Stimulated activated naive B cell treated with anti-CD40 and anti-IgM and Interleukin-4, amounts not matched to agents 10 μg/mL and 1 μg/mL and 100 μg/mL, for 72 hours (primary cell): Measurements from ENCODE around the gene DNAJC16.

Source experiments
- ATAC-seq, 2 donors: fragments of 150-1000 bp; cut with Tn5 transposase; replicated peaks; 2 replicates each; pipeline ENCODE4 v1.10.0; 2021; ENCODE audit warnings: moderate library complexity in 1 of 2
- DNase-seq: peaks from one replicate; pipeline ENCODE4 v3.0.0; 2021
- H3K27ac Mint-ChIP-seq: one replicate; pipeline ENCODE4 v1.8.0; 2022; ENCODE audit warnings: mild to moderate bottlenecking, mixed read lengths
- H3K27me3 Mint-ChIP-seq, 2 donors: one replicate each; pipeline ENCODE4 v1.8.0; 2022; ENCODE audit warnings: mixed read lengths in 2 of 2
- H3K36me3 Mint-ChIP-seq, 2 donors: one replicate each; pipeline ENCODE4 v1.8.0; 2022; ENCODE audit warnings: mixed read lengths in 2 of 2, mild to moderate bottlenecking in 1 of 2
- H3K4me1 Mint-ChIP-seq, 2 donors: one replicate each; pipeline ENCODE4 v1.8.0; 2022; ENCODE audit warnings: mixed read lengths in 2 of 2, mild to moderate bottlenecking in 1 of 2
- H3K4me3 Mint-ChIP-seq, 2 donors: one replicate each; pipeline ENCODE4 v1.8.0; 2022; ENCODE audit warnings: mild to moderate bottlenecking in 2 of 2, mixed read lengths in 2 of 2, moderate library complexity in 1 of 2
- H3K9me3 Mint-ChIP-seq, 2 donors: one replicate each; pipeline ENCODE4 v1.8.0; 2022; ENCODE audit warnings: mixed read lengths in 2 of 2, mild to moderate bottlenecking in 1 of 2

DNAJC16 gene

DNA sequence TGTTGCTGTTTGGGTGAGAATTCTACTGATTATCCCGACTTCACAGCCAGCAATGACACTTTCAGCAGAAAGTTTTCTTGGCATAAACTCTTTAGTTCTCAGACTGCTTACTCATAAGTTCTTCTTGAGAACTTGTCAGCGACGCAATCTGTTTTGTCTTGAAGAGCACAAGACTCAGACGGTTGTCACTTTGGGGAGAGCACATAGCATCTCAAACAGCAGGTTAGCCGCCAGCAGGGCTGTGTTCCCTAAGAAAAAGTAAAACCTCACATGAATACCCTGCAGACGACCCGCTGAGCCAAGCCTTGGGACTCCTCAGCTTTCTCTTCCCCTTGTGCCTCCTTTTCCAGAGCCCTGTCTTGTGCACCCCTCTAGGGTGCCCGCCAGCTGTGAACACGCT, 46.8 kb downstream of the DNAJC16 start:
- H3K27me3 Mint-ChIP-seq, result no peaks in the 10 kb centered on the region
- H3K27ac Mint-ChIP-seq, result peak overlapping the region; percentile 76
- no peak for ATAC-seq
- DNase-seq, result no peak
- H3K4me3 Mint-ChIP-seq, result peak overlapping the region in 1 of 2 donors; percentile 25
- peaks cover 16 to 32% of the 10 kb centered on the region in 2 donors for H3K4me1 Mint-ChIP-seq
- H3K36me3 Mint-ChIP-seq, result peaks cover 16 to 32% of the 10 kb centered on the region in 2 donors
- H3K9me3 Mint-ChIP-seq, result no peaks in the 10 kb centered on the region

DNA sequence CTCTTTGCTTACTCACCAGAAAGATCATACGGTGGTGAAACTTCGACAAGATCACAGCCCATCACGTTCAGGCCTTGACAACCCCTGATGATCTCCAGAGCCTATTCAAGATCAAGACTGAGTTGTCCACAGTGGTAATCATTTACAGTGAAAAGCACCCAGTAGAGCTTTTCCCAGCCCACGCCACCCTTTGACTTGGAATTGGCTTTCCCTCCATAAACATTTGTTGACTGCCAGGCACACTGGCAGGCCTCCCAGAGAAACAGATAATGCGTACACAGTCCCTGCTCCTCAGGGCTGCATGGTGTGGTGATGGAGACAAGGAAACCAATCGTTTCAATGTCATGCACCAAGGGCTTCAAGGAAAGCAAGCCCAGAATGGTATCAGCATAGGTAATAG, 48.1 kb downstream of the DNAJC16 start:
- H3K27ac Mint-ChIP-seq, result peak overlapping the region; percentile 25
- ATAC-seq (no peak), DNase-seq (no peak)
- peaks cover 17 to 26% of the 10 kb centered on the region in 2 donors for H3K36me3 Mint-ChIP-seq
- H3K4me1 Mint-ChIP-seq, result peaks cover 25 to 45% of the 10 kb centered on the region in 2 donors
- no peak overlapping the region for H3K4me3 Mint-ChIP-seq
- H3K9me3 Mint-ChIP-seq, result no peaks in the 10 kb centered on the region
- no peaks in the 10 kb centered on the region for H3K27me3 Mint-ChIP-seq

DNA sequence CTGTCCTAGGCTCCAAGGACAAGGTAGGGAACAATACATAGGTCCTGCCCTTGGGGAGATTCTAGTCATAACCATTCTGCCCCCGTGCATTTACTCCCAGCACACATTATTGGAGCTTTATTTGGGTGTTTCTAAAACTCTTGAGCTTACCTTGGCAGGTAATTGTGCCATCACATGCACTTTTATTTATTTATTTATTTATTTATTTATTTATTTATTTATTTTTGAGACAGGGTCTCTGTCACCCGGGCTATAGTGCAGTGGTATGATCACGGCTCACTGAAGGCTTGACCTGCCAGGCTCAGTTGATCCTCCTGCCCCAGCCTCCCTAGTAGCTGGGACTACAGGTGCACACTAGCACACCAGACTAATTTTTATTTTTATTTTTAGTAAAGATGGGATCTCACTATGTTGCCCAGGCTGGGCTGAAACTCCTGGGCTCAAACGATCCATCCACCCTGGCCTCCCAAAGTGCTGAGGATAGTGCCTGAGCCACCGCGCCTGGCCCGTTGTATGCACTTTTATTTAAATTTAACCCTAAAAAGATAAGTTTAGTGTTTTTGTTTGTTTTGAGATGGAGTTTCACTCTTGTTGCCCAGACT, 49.0 kb downstream of the DNAJC16 start:
- peaks cover 28 to 50% of the 10 kb centered on the region in 2 donors for H3K4me1 Mint-ChIP-seq
- H3K4me3 Mint-ChIP-seq, result no peak overlapping the region
- H3K9me3 Mint-ChIP-seq, result no peaks in the 10 kb centered on the region
- ATAC-seq (no peak), DNase-seq (no peak)
- H3K27ac Mint-ChIP-seq, result no peak overlapping the region
- H3K36me3 Mint-ChIP-seq, result peaks cover 15 to 23% of the 10 kb centered on the region in 2 donors
- H3K27me3 Mint-ChIP-seq, result no peaks in the 10 kb centered on the region

DNA sequence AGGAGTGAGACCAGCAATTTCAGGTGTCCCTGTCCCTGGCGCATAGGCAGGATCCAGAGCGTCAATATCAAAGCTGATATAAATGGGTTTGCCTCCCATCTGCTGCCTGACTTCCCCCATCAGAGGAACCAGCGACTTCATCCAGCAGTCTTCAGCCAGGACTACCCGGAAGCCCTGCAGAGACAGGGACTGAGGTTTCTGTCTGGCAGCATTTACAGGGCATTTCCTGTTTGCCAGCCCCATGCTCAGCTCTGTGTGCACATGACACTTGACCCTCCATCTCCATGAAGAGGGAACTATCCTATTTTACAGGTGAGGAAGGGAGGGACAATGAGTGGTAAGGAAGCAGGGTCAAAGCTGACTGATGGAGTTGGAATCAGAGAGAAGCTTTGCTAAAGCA, 51.0 kb downstream of the DNAJC16 start:
- no peak overlapping the region for H3K4me3 Mint-ChIP-seq
- ATAC-seq, result no peak
- H3K9me3 Mint-ChIP-seq, result no peaks in the 10 kb centered on the region
- H3K36me3 Mint-ChIP-seq, result peaks cover 12 to 22% of the 10 kb centered on the region in 2 donors
- no peaks in the 10 kb centered on the region for H3K27me3 Mint-ChIP-seq
- no peak for DNase-seq
- H3K27ac Mint-ChIP-seq, result peak overlapping the region; percentile 14
- peaks cover 23 to 35% of the 10 kb centered on the region in 2 donors for H3K4me1 Mint-ChIP-seq

DNA sequence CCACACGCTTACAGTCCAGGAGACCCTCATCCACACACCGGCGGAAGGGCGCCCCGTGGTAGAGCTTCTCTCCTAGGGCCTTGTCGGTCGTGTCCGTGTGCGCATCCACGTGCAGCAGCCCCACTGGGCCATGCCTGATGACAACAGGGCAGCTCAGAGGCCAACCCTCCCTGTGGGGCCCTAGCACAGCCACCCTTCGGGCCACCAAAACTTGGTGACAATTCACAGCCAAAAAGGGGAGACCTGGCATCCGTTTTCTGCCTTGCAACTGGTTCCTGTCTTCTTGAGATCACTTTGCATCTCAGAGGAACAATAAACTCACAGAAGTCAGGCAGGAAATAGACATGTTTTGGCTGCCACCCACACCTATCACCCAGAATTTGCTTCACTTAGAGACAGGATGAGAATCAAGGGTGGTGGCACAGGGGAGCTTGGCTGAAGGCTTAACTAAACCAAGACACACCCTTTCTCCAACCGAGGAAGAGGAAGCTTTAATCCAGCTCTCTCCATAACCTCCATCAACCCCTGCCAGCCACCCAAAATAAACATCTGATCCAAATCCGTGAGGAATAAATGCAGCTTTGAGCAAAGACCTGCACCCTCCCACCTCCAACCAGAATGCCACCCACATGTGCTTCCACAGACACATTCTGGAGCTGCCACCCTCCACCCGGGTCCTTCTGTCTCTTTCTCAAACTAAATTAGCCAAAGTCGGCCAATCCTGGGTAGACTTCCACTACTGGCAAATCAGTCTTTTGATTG, 52.5 kb downstream of the DNAJC16 start:
- Mint-ChIP-seq H3K27me3 (no peaks in the 10 kb centered on the region), H3K9me3 (no peaks in the 10 kb centered on the region), H3K36me3 (peaks cover 10 to 17% of the 10 kb centered on the region in 2 donors), H3K4me3 (peak overlapping the region; percentile 29 to 30), H3K4me1 (peaks cover 19 to 32% of the 10 kb centered on the region in 2 donors), H3K27ac (peak overlapping the region; percentile 91)
- ATAC-seq, result peak; percentile 69 to 76
- DNase-seq, result no peak

DNA sequence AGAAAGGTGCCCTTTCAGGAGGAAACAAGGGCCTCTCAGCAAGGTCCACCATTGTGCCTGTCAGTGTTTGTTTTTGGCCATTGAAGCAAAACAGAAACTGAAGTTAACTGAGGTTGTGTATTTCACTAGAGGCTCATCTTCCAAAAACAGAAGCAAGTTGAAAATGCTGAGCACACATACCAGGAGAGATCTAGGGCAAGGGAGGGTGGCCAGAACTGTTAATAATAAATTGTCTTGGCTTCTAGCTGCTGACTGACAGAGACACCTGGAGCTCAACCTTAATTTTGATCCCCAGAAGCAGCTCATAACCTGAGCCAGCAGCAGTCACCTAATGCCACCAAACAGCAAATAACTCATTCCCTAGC, 53.0 kb downstream of the DNAJC16 start:
- peak overlapping the region; percentile 29 to 30 for H3K4me3 Mint-ChIP-seq
- H3K36me3 Mint-ChIP-seq, result peaks cover 10 to 14% of the 10 kb centered on the region in 2 donors
- DNase-seq (no peak), ATAC-seq (peak in 1 of 2 donors; percentile 5)
- H3K27me3 Mint-ChIP-seq, result no peaks in the 10 kb centered on the region
- peaks cover 19 to 38% of the 10 kb centered on the region in 2 donors for H3K4me1 Mint-ChIP-seq
- H3K27ac Mint-ChIP-seq, result peak overlapping the region; percentile 91
- no peaks in the 10 kb centered on the region for H3K9me3 Mint-ChIP-seq

DNA sequence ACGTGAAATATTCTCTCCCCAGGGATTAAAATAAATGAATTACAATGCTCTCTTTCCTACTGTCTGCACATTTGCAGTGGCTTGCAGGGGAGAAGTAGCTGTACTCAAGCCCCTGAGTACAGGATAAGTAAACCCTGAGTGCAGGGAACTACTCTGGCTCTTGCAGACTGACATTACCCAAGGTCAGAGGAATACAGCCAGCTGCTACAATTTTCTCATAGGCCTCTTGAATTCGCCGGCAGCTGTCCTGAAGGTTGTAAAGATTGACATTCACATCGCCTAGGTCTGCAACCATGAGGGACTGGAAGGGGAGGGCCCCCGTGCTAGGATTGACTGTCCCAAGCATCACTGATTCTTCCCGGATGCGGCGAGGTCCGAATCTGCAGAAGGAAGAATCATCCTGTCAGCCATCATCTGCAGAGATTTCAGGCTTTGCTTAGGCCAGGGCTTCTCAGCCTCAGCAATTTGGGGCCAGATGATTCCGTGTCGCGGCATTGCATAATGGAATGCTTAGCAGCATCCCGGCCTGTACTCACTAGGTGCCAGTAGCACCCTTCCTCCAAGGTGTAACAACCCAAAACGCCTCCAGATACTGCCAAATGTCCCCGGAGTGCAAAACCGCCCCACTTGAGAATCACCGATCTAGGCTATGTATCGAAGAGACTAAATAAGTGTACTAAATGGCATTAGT, 56.5 kb downstream of the DNAJC16 start:
- ATAC-seq (no peak), DNase-seq (no peak)
- Mint-ChIP-seq H3K9me3 (peaks cover 0 to 2% of the 10 kb centered on the region in 2 donors), H3K4me1 (peaks cover 17 to 54% of the 10 kb centered on the region in 2 donors), H3K4me3 (peak overlapping the region; percentile 61 to 90), H3K36me3 (peaks cover 11 to 18% of the 10 kb centered on the region in 2 donors), H3K27ac (peak overlapping the region; percentile 62), H3K27me3 (no peaks in the 10 kb centered on the region)

DNA sequence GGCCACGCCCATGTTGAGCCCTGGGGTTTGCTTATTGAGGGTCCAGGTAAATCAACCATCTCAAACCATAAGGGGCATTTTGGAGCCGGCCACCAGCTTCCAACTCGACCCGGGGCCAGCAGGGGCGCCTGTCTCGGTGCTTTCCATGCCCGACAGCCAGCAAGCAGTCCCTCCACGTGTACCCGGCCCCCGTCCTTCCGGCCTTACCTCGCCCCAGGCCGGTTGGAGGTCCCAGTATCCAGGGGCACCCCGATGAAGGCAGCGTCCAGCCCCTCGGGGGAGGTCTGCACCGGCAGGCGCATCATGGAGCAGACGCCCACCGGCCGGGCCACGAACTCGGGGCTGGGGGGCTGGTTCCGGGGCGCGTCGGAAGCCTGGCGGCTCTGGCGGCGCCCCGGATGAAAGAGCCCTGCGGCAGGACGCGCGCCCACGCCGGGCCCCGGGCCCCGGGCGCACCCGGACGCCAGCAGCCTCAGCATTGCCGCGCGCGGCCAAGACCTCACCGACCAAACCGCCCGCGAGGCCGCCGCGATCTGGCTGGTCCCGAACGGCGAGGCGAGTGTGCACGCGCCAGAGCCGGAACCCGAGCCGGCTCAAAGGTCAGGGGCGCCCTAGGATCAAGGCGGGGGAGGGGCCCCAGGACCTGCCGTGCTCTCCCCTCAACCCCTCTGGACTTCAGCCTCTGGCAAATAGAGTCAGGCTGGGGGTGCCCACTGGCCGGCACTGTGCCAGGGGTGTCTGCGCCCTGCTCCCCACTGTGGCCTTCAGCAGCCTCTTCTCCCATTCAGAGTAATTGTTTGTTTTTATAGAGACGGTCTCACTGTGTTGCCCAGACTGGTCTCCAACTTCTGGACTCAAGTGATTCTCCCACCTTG, 58.1 kb downstream of the DNAJC16 start, which contains the start of gene AGMAT:
AGMAT (minus strand) TSS at position 563 of the 875 bp plus-strand sequence; CDS start at position 479, 84 bp downstream.
- DNase-seq (peak; percentile 67), ATAC-seq (peak; percentile 88 to 90)
- H3K27me3 Mint-ChIP-seq, result no peaks in the 10 kb centered on the region
- H3K9me3 Mint-ChIP-seq, result peaks cover 0 to 3% of the 10 kb centered on the region in 2 donors
- H3K4me1 Mint-ChIP-seq, result peaks cover 4 to 39% of the 10 kb centered on the region in 2 donors
- H3K4me3 Mint-ChIP-seq, result peak within 1 kb of the TSS; percentile 88 to 90
- peaks cover 10 to 17% of the 10 kb centered on the region in 2 donors for H3K36me3 Mint-ChIP-seq
- H3K27ac Mint-ChIP-seq, result peak within 1 kb of the TSS; percentile 95

DNA sequence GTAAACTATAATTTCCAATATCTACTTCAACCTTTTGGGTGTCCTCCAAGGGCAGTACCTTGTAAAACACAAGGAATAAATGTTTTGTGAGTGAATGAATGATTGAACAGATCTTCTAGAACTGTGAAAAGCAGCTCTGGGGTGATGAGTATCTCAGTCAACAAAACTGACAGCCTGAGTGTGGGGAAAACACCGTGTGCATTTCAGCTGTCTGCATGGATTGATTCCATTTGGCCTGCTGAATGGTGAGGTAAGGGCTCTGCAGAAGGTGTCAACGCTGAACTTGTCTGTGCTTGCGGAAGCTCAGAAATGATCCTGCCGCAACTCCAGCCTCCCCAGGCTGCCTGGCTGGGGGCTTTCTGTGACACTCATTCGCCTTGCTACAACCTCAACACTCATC, 65.6 kb downstream of the DNAJC16 start:
- no peak for DNase-seq
- no peaks in the 10 kb centered on the region for H3K27me3 Mint-ChIP-seq

DNA sequence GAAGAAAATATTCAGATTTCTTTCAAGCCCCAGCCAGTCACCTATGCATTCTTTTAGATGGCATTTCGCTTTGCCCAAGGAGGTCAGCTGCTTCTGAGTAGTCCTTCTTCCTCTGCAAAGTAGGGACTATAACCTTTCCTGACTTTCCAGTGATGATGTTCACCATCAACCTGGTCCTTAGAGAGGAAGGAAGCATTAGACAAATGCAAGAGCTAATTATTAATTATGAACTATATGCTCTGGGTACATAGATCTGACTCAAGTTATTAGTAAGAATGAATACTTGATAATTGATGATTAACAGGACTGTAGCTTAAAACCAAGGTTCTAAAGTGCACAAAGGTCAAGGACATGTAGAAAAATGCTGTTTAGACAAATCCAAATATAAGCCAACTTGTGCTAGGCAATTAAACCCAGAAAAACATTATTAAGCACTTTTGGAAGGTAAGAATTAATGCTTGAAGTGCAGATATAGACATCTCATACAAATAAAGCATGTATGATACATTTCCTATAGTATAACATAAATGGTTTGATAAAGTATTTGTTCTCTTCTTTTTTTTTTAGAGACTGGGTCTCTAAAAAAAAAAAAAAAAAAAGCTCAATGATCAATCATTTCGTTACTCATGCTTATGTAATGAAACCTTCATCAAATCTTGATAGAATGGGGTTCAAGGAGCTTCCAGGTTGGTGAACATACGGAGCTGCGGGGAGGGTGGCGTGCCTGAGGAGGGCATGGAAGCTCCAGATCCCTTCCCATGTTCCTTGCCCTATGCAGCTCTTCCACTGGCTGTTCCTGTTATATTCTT, 69.4 kb downstream of the DNAJC16 start:
- Mint-ChIP-seq H3K27ac (no peak overlapping the region), H3K9me3 (no peaks in the 10 kb centered on the region), H3K4me3 (no peak overlapping the region), H3K36me3 (no peaks in the 10 kb centered on the region), H3K4me1 (no peaks in the 10 kb centered on the region), H3K27me3 (no peaks in the 10 kb centered on the region)
- ATAC-seq (no peak), DNase-seq (no peak)

More for the DNA sequence above, 65.6 kb downstream of the DNAJC16 start:
- peaks cover 0 to 2% of the 10 kb centered on the region in 2 donors for H3K4me1 Mint-ChIP-seq
- H3K36me3 Mint-ChIP-seq, result peaks cover 10 to 13% of the 10 kb centered on the region in 2 donors
- ATAC-seq, result no peak
- no peak overlapping the region for H3K4me3 Mint-ChIP-seq
- H3K9me3 Mint-ChIP-seq, result peaks cover 0 to 3% of the 10 kb centered on the region in 2 donors
- H3K27ac Mint-ChIP-seq, result no peak overlapping the region

DNA sequence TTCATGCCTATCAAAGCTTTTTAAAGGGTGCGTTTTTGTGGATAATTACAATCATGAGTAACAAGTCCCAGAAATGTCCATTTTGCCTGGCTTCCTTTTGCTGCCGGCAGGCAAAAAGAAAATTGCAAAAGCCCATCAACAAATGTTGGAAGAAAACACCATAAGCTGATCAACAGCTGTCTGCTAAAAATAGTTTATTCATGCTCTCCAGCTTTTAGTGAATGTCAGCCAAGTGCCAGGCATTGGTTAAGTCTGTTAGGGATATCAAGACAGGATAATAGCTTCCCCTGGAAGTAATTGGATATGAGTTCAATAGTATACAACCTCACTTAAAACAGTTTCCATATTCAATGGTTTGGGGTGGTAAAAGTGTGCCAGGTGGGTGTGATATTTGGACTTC, 71.8 kb downstream of the DNAJC16 start:
- ATAC-seq (no peak), DNase-seq (no peak)
- no peak overlapping the region for H3K27ac Mint-ChIP-seq
- H3K4me1 Mint-ChIP-seq, result peaks cover 2 to 6% of the 10 kb centered on the region in 2 donors
- H3K9me3 Mint-ChIP-seq, result no peaks in the 10 kb centered on the region
- H3K27me3 Mint-ChIP-seq, result no peaks in the 10 kb centered on the region
- H3K4me3 Mint-ChIP-seq, result no peak overlapping the region
- no peaks in the 10 kb centered on the region for H3K36me3 Mint-ChIP-seq

DNA sequence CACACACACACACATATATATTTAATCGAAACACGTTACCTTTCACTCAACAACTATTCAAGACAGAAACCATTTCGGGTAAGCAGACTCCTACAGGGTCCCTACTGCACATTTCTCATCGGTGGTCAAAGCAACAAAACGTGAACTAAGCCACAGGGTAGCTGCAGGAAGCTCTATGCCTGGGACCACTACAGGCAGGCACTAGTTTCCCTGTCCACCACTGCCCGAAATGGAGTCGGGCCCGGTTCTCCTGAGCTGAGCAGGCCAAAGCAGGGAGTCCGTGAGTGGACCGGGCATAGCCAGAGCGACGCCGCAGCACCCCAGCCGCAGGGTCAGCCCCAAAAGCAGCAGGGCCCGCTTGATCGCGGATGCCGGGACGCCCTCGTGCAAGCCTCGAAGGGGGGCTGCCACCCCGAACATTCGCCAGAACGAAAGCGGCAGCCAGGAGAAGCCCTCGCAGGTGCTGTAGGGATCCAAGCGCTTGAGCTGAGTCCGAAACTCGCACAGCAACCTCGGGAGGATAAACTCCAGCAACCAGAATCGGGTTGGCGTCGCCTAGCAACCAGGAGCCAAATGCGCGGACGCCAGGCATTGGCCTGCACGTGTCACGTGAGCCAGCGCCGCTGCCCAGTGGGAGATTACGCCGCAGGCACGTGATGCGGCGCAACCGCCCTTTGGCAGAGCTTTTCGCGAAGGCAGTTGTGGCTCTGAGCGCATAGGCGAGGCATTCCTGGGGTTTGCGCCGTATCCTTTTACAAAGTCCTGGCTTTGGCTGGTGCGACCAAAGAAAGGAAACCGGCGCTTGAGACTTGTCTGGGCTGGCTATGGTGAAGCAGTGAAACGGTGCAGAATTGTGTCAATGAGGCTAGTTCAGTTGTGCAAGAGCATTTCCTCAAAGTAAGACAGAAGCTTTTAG, 76.7 kb downstream of the DNAJC16 start:
- peak; percentile 99 for ATAC-seq
- peaks cover 0 to 2% of the 10 kb centered on the region in 2 donors for H3K9me3 Mint-ChIP-seq
- H3K4me3 Mint-ChIP-seq, result peak overlapping the region; percentile 86 to 91
- H3K27ac Mint-ChIP-seq, result peak overlapping the region; percentile 86
- peaks cover 7 to 11% of the 10 kb centered on the region in 2 donors for H3K4me1 Mint-ChIP-seq
- DNase-seq, result peak; percentile 91
- peaks cover 0 to 6% of the 10 kb centered on the region in 2 donors for H3K36me3 Mint-ChIP-seq
- no peaks in the 10 kb centered on the region for H3K27me3 Mint-ChIP-seq
